GM18873 (cell line): Measurements from ENCODE around the gene TCF7.

Experiments used
- ATAC-seq: cut with Tn5 transposase; IDR thresholded peaks from one replicate; pipeline ENCODE4 v1.9.1; 2021; ENCODE audit warnings: mild to moderate bottlenecking, moderate library complexity, moderate number of reproducible peaks; ENCODE audit not compliant: unreplicated experiment, low FRiP score

TCF7 gene

DNA sequence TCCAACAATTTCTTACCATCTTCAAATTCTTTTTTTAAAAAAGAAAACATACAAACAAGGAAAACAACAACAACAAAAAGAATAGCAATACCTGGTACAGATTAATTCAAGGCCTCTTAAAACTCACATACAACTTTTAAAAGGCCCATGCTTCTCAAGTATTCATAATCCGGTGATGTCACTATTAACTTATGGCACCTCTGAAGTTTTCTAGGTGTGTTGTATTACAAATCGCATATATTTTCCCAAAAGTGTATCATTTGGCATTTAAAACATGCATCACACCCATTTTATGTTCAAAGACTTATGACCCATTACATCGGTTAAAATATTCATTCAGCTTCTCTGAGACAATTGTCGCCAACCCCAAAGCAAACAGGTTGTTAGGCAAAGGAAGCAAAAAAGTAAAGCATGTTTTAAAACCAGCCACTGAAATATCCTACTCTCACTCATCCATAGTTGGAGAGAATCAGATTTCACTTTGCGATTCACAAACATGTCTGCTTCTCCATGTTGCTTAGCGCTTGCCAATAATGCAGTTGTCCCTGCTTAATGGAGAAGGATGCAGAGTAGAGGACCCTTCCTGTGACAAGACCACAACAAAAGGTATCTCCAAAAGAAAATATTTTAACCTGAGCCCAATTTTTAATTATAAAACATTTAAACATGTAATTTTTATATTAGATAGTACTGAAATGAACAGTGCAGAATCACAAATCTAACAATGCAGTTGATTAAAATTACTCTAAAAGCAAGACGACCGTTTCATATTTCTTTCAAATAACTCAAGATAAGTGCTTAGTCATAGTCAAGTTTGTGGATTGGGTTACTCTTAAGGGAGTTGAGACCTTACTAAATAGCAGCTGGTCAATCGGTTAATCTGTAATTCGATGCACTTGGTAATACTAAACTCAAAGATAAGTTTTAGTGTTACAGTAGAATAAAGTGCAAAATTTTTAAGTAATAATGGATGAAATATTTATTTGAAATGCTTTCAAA, 60.7 kb downstream of the TCF7 start:
- no peak for ATAC-seq

DNA sequence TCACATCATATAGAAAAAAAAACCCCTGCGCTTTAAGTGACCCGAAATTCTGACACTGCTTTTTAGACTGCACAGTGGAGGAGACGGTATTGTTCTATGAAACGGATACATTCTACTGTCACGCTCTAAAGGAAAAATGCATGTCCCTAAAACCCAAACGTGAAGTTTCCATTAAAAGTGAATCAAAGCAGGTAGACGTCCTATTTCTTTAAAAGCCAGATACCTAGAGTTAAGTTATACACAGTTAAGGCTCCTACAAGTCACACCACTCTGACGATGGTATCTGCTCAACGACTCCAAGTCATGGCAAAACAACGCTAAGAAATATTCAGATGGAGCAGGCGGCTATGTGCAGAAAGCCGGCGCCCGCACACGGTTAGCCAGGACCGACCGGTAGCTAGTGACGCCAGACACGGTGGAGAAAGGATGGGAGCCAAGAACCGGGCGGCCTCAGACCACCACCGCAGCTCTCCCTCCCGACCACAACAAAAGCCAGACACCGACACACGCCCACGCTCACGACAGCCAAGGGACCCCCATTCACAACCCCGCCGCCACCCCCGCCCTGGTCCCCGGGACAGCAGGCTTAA, 61.5 kb downstream of the TCF7 start:
- peak; percentile 5 for ATAC-seq

GRCh38 chr5:134176511-134177368, 62.3 kb downstream of the TCF7 start, which contains the start of gene SKP1:
Gene SKP1, minus strand, starts transcription at chr5:134176950. Its CDS starts 2,928 bp downstream, at chr5:134174022.
- ATAC-seq: peak; percentile 54

GRCh38 chr5:134177369-134178095, 63.1 kb downstream of the TCF7 start:
- no peak for ATAC-seq

- no peak for ATAC-seq
Observed at GRCh38 chr5:134178096-134178419, 63.6 kb downstream of the TCF7 start.

DNA sequence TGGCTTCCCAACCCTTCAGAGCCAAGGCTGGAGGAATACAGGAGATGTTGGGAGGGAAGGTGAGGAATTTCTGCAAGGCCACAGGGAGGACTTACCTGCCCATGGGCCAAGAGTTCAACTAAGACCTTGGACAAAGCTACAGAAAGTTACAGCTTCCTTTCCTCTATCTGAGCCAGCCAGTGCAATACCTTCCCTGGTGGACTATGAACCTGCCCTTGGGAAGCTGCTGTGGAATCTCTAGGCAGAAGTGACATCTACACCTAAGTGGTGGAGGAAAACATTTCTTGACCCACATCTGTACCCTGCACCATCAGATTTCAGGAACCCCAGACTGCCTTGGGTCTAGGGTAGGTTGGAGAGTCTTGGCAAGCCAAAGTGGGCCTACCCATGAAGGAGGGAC, 69.0 kb downstream of the TCF7 start:
- ATAC-seq: no peak

DNA sequence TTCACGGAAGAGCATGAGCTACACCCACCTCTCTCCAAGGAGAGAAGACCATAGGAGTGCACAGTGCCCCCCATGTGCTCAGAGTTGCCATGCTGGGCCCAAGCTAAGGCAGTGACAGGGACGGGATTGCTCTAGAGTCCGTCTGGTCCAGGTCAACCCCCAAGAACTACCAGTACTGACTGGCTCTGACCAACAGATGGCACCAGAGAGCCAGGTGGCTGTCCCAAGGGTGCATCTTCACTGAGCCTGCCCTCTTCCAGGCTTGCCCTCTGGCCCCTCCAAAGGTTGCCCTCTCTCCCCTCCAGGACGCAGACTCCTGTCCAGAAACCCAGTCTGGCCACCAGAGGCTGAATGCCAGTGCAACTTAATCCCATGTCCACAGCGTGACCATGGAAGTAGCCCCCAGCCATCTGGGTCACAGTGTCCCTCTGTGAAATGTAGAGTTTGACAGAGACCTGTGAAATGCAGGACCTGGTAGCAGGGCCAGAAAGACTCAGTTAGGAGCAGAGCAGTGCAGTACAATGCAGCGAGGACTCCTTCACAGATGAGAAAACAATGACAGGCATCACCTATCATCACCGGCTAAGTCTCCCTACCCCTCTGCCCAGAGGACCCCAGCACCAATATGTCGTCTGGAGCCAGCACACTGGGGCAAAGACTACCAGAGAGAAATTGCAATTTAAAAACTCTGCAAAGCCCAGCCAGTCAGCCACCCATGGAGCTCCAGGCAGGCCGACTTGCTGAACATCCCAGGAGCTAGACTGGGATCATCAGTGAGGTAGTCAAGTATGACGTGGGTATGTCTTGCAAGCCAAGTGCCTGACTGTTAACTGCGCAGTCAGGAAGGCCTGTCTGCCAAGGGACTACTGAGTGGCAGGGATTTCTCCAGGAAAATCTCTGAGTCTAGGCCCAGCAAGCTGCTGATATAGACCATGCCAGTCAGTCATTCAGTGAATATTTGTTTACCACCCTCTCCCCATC, 70.0 kb downstream of the TCF7 start:
- no peak for ATAC-seq

DNA sequence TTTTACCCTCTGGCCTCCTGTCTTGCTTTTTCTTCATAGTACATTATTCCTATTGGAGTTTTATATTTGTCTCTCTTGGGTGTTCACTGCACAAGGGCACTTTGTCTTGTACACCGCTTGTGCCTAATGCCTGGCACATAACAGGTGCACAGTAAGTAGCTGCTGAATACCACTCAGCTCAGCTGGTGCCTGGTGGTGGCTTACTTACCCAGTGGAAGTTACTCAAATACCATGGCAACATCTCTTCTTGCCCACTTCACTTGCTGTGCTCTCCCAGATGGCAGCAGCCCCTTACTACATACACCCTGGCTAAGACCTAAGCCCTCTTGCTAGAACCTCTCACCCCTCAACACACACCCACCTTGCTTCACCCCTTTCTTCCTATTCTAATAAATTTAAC, 73.6 kb downstream of the TCF7 start:
- ATAC-seq: no peak

GRCh38 chr5:134189031-134189430, 74.5 kb downstream of the TCF7 start:
- no peak for ATAC-seq

DNA sequence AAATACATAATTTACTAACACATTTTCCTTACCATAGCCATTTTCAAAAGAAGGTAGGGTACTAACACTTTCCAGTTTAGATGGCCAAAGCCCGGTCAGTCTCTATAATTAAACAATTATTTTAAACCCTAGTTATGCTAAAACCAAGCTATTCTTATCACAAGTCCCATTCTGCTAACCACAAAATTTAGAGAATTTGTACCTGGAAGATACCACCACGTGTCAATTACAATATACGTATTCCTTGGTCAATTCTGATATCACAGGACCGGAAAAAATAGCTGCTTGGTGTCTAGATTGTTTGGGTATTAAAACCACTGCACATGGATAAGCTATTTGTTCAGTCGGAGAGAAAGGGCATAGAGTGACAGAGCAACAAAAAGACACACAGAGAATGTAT, 81.2 kb downstream of the TCF7 start:
- ATAC-seq: no peak
